GM21717 (cell line): Measurements from ENCODE around the gene GRID1.
A peak's percentile ranks its signal among the peaks of the same experiment; 100 is the strongest.

Source experiments
- ATAC-seq: cut with Tn5 transposase; IDR thresholded peaks from one replicate; pipeline ENCODE4 v1.9.1; 2021; ENCODE audit warnings: mild to moderate bottlenecking, moderate library complexity; ENCODE audit not compliant: unreplicated experiment

Gene GRID1

GRCh38 chr10:85615556-85615955, 751.0 kb downstream of the GRID1 start:
- ATAC-seq, result no peak

GRCh38 chr10:85614981-85615380, 751.6 kb downstream of the GRID1 start:
- no peak for ATAC-seq

GRCh38 chr10:85614566-85614965, 752.0 kb downstream of the GRID1 start:
- ATAC-seq, result no peak

DNA sequence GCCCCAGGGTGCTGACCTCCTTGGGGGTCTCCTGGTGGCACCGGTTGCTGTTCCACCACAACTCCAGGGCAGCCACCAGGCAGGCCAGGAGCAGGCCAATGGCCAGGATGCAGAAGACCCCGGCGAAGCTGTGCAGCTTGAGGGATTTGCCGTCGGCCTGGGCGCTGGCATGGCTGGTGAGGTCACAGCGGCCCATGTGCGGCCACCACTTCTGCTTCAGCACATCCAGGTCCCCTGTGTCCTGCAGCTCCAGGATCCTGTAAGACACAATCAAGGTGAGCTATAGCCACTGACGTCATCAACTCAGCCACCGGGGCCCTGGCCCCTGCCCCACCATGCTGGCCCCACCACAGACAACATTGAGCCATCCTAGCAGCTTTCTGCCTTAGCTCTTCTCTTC, 753.2 kb downstream of the GRID1 start:
- ATAC-seq, result no peak

- peak; percentile 55 for ATAC-seq
These were observed 753.8 kb downstream of the GRID1 start for GRCh38 chr10:85612833-85613232.

DNA sequence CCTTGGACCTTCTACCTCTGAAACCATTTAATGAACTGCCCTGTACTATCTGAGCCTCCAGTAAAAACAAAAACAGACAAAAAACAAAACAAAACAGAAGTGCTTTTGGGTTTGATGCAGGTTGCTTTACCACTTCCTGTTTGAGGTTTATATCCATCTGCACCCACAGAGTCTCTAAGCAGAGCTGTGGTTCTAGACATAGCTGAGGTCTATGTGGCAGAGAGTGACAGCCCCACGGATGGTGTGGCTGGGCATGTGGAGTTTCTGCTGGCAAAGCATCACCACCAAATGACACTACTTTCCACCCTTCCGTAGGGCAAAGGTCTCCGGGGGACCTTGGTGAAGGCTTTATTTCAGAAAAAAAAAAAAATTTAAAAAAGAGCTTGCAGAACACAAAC, 754.2 kb downstream of the GRID1 start:
- peak; percentile 91 for ATAC-seq

GRCh38 chr10:85611746-85612377, 754.7 kb downstream of the GRID1 start:
- ATAC-seq, result peak; percentile 8

DNA sequence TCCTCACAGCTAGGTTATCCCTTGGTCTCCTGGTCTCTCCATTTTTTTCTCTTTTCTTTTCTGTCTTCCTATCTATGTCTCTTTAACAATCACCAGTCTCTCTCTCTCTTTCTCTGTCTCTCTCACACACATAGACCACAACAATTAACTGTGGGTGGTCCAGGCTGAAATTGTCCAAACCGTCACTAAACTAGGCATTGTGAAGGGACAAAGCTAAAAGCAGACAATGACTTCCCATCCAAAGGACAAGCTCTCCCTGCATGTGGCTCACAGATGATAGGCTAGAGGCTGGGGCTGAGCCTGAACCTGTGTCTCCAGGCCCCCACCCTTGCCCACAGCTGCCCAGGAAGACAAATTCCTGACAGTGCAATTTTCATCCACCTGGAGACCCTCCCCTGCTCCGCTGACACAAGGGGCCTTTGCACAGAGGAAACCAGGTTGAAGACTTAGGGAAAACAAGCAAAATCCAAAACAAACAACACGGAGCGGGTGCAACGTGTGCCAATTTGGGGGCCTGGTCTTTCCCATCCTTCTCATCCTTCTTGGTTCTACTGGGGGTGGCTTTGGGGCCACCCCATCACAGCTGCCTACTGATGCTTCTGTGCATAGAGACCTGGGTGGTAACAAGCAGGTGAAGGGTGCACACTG, 755.4 kb downstream of the GRID1 start:
- no peak for ATAC-seq

DNA sequence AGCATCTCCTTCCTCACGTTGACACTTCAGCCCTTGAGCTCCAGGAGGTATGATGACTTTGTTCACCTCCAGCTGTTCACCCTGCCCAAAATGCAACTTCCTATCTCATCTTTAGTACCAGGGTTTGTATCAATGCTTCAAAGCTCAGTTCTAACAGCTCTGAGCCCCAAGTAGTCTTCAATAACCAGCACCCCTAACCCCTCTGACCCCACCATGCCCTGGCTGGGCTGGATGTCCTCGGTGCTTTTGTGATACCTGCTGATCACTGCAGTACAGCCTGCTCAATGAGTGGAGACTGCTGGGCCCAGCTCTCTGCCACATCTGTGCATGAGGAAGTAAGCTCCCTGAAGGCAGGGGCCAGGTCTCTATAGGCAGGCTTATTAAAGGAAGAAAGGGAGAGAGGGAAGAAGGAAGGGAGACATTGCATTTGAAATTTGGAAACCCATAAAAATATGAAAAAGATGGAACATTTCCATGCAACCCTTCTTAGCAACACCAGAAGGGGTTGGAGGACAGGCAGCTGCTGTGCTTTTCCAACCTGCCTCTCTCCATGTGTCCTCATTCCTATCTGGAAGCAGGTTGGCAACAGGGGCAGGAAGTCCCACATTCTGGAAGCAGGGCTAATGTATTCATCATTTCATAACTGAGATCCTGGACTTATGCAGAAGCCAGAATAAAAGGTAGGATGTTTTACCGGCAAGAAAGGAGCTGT, 756.1 kb downstream of the GRID1 start:
- no peak for ATAC-seq

DNA sequence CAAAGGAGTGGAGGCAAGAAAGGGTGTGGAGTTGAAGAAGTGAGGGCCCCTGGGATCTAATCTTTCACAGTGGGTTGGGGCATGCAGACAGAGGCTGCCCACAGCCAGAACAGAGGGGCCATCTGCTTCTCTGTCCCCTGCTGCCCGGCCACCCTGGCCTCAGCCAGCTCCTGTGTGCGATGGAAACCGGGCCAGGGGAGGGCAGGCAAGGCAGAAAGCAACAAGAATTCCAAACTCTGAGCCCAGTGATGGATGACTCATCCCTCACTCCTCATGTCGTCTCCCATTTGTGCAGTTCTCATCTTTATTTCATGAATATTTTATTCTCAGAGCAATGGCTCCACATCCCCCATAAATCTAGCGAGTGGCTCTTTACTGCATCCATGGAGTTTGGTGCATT, 757.1 kb downstream of the GRID1 start:
- no peak for ATAC-seq

DNA sequence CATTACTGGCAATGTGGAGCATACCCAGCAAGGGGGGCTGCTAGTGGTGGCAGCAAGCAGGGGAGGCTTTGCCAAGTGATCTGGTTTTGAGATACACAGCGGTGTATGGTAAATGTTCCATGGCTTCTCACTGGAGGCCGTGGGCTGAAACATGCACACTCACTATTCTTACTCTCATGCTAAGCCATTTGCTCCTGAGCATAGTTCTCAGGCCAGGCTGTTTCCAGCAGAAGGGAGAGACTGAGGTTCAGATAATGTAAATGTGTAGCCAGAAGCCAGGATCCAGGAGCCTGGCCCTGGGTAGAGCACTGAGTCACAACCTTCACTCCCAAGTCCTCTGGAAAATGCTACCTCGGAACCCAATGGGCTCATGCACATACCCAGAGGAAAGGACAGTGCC, 757.9 kb downstream of the GRID1 start:
- ATAC-seq, result no peak

GRCh38 chr10:85607043-85607695, 759.4 kb downstream of the GRID1 start:
- no peak for ATAC-seq

DNA sequence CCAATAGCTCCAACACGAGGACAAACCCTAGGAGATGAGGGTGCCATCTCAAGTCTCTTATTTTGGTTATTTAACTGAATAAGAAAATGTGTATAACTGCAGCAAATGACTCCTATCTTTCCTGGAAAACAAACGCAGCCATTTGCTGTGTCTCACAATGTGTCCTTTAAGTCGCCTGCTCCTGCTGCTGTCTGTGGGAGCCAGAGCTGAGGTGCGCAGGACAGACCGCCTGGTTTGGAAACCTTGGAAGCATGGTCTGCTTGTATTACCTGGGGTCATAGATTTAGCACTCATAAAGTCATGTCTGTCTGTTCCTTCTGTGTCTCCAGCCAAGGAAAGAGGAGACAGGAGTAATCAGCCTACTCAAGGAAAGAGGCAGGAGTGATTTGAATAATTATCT, 760.2 kb downstream of the GRID1 start:
- ATAC-seq, result no peak

DNA sequence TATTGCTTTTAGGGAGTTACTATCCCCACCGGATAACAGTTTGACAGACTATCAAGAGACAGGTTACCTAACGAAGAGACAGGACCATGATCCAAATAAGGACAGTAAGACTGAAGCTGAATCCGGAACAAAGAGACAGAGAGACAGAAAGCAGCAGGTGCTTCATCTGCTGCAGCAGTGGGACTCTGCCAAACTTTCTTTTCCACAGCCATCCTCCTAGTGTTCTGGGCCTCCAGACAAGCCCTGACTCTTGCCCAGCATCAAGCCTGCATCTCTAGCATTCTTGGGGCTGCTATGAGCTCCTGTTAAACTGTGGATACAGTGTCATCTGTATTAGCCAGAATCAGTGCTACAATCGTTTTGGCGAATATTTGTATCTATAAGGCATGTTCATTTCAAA, 761.7 kb downstream of the GRID1 start:
- no peak for ATAC-seq

GRCh38 chr10:85604136-85604725, 762.4 kb downstream of the GRID1 start:
- ATAC-seq, result no peak

DNA sequence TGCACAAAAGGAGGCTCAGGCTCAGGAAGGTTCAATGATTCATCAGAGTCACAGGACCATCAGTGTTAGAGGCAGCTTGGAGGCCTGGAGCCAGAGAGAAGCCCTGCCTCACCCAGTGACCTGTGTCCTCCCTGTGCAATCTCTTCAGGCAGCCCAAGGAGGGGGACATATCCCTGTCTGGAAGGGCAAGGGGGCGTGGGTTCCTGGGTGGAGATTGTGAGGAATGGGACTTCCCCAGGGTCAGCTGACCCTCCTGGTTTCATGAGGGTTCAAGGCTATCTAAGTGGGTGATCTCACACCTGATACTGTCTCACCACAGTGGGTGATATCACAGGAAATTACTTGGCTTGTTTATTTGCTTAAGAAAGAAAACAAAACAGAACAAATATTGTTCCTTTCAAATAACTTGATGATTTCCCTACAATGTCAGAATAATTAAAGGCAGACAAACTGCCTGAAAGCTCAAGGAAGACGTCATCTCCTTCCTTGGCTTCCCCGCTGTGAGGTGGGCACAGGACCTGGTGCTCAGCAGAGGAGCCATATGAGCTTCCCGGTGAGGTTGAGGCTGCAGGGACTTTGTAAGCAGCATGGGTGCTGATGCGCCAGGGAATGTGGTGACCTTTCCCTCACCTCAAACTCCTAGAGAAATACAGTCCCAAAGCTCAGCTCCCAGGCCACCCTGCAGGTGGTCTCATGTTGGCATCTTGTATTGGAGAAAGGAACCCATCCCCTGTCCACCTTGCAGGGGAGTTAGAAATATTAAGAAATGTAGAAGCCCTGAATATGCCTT, 763.2 kb downstream of the GRID1 start:
- ATAC-seq, result no peak

GRCh38 chr10:85602713-85603112, 763.9 kb downstream of the GRID1 start:
- ATAC-seq, result no peak

DNA sequence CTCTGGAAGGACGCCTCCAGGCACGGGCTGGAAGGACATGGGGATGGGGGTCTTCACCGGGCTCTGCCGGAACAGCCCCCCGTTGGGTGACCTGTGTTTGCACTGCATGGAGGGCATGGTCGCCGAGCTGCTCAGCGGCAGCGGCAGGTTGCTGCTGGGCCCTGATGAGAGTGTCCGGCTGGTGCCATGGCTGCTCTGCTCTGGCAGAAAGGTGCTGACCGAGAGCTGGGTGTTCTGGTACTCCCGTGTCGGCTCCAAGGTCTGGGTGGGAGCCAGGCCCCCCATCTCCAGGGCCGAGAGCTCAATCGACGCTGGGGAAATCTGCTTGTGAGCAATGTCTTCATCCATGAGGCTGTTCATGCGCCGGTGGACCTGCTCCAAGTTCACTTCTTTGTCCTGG, 764.3 kb downstream of the GRID1 start:
- no peak for ATAC-seq

GRCh38 chr10:85601526-85601925, 765.1 kb downstream of the GRID1 start:
- no peak for ATAC-seq

DNA sequence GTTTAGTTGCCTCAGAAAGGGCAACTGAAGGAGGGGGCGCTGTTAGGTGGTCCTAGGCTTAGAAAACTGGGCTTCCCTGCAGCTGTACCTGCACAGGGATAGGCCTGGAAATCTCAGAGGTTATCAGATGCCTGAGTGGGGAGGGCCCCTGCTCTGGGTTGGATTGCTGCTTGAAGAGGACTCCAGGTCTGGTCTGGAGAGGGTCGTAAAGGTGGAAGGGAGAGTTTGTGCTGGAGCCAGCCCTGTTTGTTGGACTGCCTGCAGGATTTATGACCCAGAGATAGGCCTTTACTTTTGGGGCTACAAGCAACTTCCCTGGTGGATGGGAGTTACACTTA, 765.9 kb downstream of the GRID1 start:
- ATAC-seq, result no peak
